SK-N-SH treated with all-trans-retinoic acid at 6 μM for 48 hours (cell line): Measurements from ENCODE around the gene LARGE1.

Experiments used
- ATAC-seq: fragments of 200-7000 bp; cut with Tn5 transposase; 3 replicates; pipeline ENCODE4 v1.9.1; 2020; ENCODE audit warnings: mild to moderate bottlenecking, moderate library complexity
- ARNTL ChIP-seq: fragments of 450-650 bp; formaldehyde crosslinking; IDR thresholded peaks from 2 replicates; pipeline ENCODE4 v1.5.0; 2020; ENCODE audit warnings: low read depth, mild to moderate bottlenecking, moderate library complexity, borderline replicate concordance
- BACH2 ChIP-seq: fragments of 250-450 bp; sonication (Bioruptor Pico); IDR thresholded peaks from 2 replicates; pipeline ENCODE4 v1.9.0; 2021; ENCODE audit warnings: mild to moderate bottlenecking, borderline replicate concordance
- CREB5 ChIP-seq: fragments of 250-450 bp; sonication (Bioruptor Pico); IDR thresholded peaks from 2 replicates; pipeline ENCODE4 v1.5.1; 2020; ENCODE audit warnings: low read depth, mild to moderate bottlenecking, moderate library complexity
- CSDC2 ChIP-seq: fragments of 250-450 bp; sonication (Bioruptor Pico); IDR thresholded peaks from 2 replicates; pipeline ENCODE4 v1.5.0; 2020; ENCODE audit warnings: mild to moderate bottlenecking, moderate library complexity
- CSRNP3 ChIP-seq: fragments of 250-450 bp; sonication (Bioruptor Pico); IDR thresholded peaks from 2 replicates; pipeline ENCODE4 v1.5.1; 2021; ENCODE audit warnings: mild to moderate bottlenecking, moderate library complexity
- ESRRG ChIP-seq: fragments of 250-450 bp; sonication (Bioruptor Pico); IDR thresholded peaks from 2 replicates; pipeline ENCODE4 v1.6.1; 2021; ENCODE audit warnings: mild to moderate bottlenecking
- GLIS3 ChIP-seq: fragments of 250-450 bp; sonication (Bioruptor Pico); IDR thresholded peaks from 2 replicates; pipeline ENCODE4 v1.5.0; 2020; ENCODE audit warnings: mild to moderate bottlenecking, moderate library complexity
- ISL1 ChIP-seq: fragments of 250-450 bp; sonication (Bioruptor Pico); IDR thresholded peaks from 2 replicates; pipeline ENCODE4 v2.1.2; 2022; ENCODE audit warnings: mild to moderate bottlenecking, moderate library complexity
- OSR1 ChIP-seq: fragments of 250-450 bp; sonication (Bioruptor Pico); IDR thresholded peaks from 2 replicates; pipeline ENCODE4 v1.8.0; 2022; ENCODE audit warnings: moderate library complexity, mild to moderate bottlenecking, inconsistent platforms
- PATZ1 ChIP-seq: fragments of 250-450 bp; sonication (Bioruptor Pico); IDR thresholded peaks from 2 replicates; pipeline ENCODE4 v1.8.0; 2020; ENCODE audit warnings: mild to moderate bottlenecking, moderate library complexity, borderline replicate concordance
- POU6F1 ChIP-seq: fragments of 250-450 bp; sonication (Bioruptor Pico); IDR thresholded peaks from 2 replicates; pipeline ENCODE4 v1.8.0; 2021; ENCODE audit warnings: low read depth, mild to moderate bottlenecking, moderate library complexity, borderline replicate concordance
- PPARA ChIP-seq: fragments of 250-450 bp; sonication (Bioruptor Pico); IDR thresholded peaks from 2 replicates; pipeline ENCODE4 v1.5.0; 2020; ENCODE audit warnings: mild to moderate bottlenecking, borderline replicate concordance
- SNAI2 ChIP-seq: fragments of 250-450 bp; sonication (Bioruptor Pico); IDR thresholded peaks from 2 replicates; pipeline ENCODE4 v1.5.0; 2020; ENCODE audit warnings: mild to moderate bottlenecking, moderate library complexity
- TOX ChIP-seq: fragments of 250-450 bp; sonication (Bioruptor Pico); IDR thresholded peaks from 2 replicates; pipeline ENCODE4 v1.8.0; 2021; ENCODE audit warnings: mild to moderate bottlenecking, moderate library complexity, borderline replicate concordance
- TSHZ2 ChIP-seq: fragments of 250-450 bp; sonication (Bioruptor Pico); IDR thresholded peaks from 2 replicates; pipeline ENCODE4 v1.5.0; 2020; ENCODE audit warnings: mild to moderate bottlenecking, moderate library complexity
- ZC3H10 ChIP-seq: fragments of 250-450 bp; sonication (Bioruptor Pico); IDR thresholded peaks from 2 replicates; pipeline ENCODE4 v1.5.1; 2021; ENCODE audit warnings: mild to moderate bottlenecking, moderate library complexity
- ZFP3 ChIP-seq: fragments of 250-450 bp; sonication (Bioruptor Pico); IDR thresholded peaks from 2 replicates; pipeline ENCODE4 v1.5.0; 2020; ENCODE audit warnings: mild to moderate bottlenecking, moderate library complexity
- ZNF565 ChIP-seq: fragments of 450-650 bp; formaldehyde crosslinking; conservative IDR thresholded peaks from 2 replicates; pipeline ENCODE4 v1.5.0; 2020; ENCODE audit warnings: low read depth, mild to moderate bottlenecking, moderate library complexity
- ZNF70 ChIP-seq: fragments of 450-650 bp; formaldehyde crosslinking; IDR thresholded peaks from 2 replicates; pipeline ENCODE4 v1.5.0; 2020; ENCODE audit warnings: mild to moderate bottlenecking, moderate library complexity
- ZNF8 ChIP-seq: fragments of 450-650 bp; formaldehyde crosslinking; IDR thresholded peaks from 2 replicates; pipeline ENCODE4 v1.5.0; 2020; ENCODE audit warnings: mild to moderate bottlenecking, moderate library complexity

LARGE1 gene

GRCh38 chr22:33793475-33793874 lies 126.8 kb downstream of the LARGE1 start:
- TF ChIP-seq ZC3H10 (no peak), PPARA (CRISPR knock-in tag) (no peak), ARNTL (CRISPR knock-in tag) (no peak), OSR1 (CRISPR knock-in tag) (no peak), ISL1 (no peak), ZNF565 (CRISPR knock-in tag) (no peak), PATZ1 (CRISPR knock-in tag) (no peak)
- ATAC-seq, result no peak

- TF ChIP-seq ESRRG (CRISPR knock-in tag) (no peak), GLIS3 (CRISPR knock-in tag) (no peak), SNAI2 (CRISPR knock-in tag) (no peak), TSHZ2 (CRISPR knock-in tag) (no peak)
These were observed 127.4 kb downstream of the LARGE1 start for GRCh38 chr22:33792832-33793231.

GRCh38 chr22:33789690-33790253 lies 130.5 kb downstream of the LARGE1 start:
- ATAC-seq, result no peak
- TF ChIP-seq ZNF70 (CRISPR knock-in tag), result no peak
- no peak for TF ChIP-seq ZNF565 (CRISPR knock-in tag)
- TF ChIP-seq ZFP3 (CRISPR knock-in tag), result no peak
- no peak for TF ChIP-seq CSDC2 (CRISPR knock-in tag)
- TF ChIP-seq SNAI2 (CRISPR knock-in tag), result no peak

More at GRCh38 chr22:33792832-33793231, 127.4 kb downstream of the LARGE1 start:
- no peak for ATAC-seq

- no peak for ATAC-seq
- TF ChIP-seq ZNF70 (CRISPR knock-in tag) (no peak), ZC3H10 (no peak), TOX (no peak), ZNF8 (CRISPR knock-in tag) (no peak), ESRRG (CRISPR knock-in tag) (no peak), ZNF565 (CRISPR knock-in tag) (no peak)
These were observed 131.3 kb downstream of the LARGE1 start for GRCh38 chr22:33788927-33789326.

GRCh38 chr22:33787645-33788456 lies 132.4 kb downstream of the LARGE1 start:
- no peak for TF ChIP-seq TOX
- TF ChIP-seq BACH2 (CRISPR knock-in tag), result no peak
- no peak for ATAC-seq

- TF ChIP-seq ZFP3 (CRISPR knock-in tag) (no peak), OSR1 (CRISPR knock-in tag) (no peak), ESRRG (CRISPR knock-in tag) (no peak), CSRNP3 (CRISPR knock-in tag) (no peak), POU6F1 (CRISPR knock-in tag) (no peak), PPARA (CRISPR knock-in tag) (no peak), CREB5 (CRISPR knock-in tag) (no peak), ARNTL (CRISPR knock-in tag) (no peak)
- ATAC-seq, result no peak
These were observed 134.1 kb downstream of the LARGE1 start for GRCh38 chr22:33786149-33786548.
